Fibroblast of pulmonary artery (primary cell): ENCODE measurements around the gene IL31RA.

Source experiments
- DNase-seq: peaks from one replicate; pipeline ENCODE4 v3.0.0-alpha.2; 2010; ENCODE audit warnings: low read depth
- H3K4me3 ChIP-seq: replicated peaks from 2 replicates; pipeline ENCODE4 v1.5.1; 2011; ENCODE audit warnings: low read depth, mild to moderate bottlenecking, control low read depth, low read length, moderate library complexity
- TF ChIP-seq, protein P1 (sequence below): IDR thresholded peaks from 2 replicates; pipeline ENCODE4 v1.5.1; 2011; ENCODE audit warnings: mild to moderate bottlenecking, control low read depth, low read length, inconsistent platforms; ENCODE audit errors: missing control alignments

Gene IL31RA

DNA sequence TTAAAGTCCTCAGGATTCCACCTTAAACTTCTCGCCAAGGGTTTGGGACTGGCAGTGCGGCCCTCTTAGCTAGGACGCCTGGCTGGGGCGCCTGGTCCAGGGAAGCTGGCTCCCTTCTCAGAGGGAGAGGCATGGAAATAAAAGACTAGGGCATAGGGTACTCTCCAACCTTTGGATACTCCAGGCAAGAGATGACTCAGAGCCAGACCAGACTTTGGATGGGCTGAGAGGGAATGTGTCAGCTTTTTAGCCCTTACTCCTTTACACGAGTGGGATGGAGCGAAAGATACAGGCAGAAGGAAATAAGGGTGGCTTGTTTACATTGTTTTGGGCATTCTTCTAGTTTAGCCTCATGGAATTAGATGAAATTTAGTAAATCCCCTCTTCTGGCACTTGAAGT lies 48.2 kb downstream of the IL31RA start:
- DNase-seq, result peak; percentile 17
- no peak overlapping the region for H3K4me3 ChIP-seq
- TF ChIP-seq, protein P1, sequence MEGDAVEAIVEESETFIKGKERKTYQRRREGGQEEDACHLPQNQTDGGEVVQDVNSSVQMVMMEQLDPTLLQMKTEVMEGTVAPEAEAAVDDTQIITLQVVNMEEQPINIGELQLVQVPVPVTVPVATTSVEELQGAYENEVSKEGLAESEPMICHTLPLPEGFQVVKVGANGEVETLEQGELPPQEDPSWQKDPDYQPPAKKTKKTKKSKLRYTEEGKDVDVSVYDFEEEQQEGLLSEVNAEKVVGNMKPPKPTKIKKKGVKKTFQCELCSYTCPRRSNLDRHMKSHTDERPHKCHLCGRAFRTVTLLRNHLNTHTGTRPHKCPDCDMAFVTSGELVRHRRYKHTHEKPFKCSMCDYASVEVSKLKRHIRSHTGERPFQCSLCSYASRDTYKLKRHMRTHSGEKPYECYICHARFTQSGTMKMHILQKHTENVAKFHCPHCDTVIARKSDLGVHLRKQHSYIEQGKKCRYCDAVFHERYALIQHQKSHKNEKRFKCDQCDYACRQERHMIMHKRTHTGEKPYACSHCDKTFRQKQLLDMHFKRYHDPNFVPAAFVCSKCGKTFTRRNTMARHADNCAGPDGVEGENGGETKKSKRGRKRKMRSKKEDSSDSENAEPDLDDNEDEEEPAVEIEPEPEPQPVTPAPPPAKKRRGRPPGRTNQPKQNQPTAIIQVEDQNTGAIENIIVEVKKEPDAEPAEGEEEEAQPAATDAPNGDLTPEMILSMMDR, result no peak

DNA sequence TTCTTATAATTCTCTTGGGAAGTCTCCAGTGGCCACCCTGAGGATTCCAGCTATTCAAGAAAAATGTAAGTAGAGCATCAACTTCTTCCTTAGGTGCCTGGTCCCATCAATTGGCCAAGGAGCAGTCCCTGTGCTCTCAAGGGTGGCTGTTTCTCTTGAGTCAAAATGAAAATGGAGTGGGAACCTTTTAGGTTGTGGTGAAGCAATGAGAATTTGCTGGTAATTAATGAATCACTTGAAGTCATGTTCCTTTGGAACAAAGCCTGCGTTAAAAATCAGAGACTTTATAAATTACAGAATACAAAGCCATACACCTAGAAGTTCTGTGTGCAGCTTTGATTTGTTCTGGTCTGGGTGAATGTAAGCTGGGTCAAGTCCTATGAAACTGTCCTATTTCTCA lies 48.9 kb downstream of the IL31RA start:
- no peak for DNase-seq
- H3K4me3 ChIP-seq, result no peak overlapping the region
- TF ChIP-seq, protein P1, result no peak

DNA sequence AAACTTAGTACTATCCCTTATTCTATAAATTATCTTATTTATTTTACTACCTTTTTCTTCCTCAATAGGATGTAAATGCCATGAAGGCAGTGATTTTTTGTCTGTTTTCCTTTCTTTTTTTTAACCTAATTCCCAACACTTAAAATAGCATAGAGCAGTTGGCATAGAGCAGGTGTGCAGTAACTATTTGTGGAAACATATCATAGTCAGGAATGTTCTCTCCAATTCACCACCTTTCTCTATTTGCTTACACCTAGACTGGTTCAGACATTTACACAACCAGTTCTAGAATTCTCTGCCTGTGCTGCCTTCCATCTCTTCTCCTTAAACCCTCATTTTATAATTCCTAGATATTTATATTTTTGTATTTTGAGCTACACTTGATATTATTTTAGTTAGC lies 49.6 kb downstream of the IL31RA start:
- TF ChIP-seq, protein P1, result no peak
- H3K4me3 ChIP-seq, result no peak overlapping the region
- no peak for DNase-seq

DNA sequence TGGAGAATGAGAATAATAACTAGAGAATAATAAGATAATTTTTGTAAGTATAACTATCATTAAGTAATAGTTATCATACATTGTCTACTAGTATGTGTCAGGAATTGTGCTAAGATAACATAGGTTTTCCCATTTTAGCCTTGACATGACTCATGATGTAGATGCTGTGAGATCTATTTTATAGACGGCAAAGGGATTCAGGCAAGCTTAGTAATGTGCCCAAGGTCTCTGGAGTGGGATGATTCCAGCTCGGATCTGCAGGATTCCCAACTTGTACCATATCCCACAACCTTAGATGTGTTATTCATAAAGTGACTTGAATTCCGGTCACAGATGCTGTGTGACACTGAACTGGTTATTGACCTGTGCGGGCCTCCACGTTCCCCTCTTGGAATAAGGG lies 51.5 kb downstream of the IL31RA start:
- TF ChIP-seq, protein P1, result no peak
- peak; percentile 10 for DNase-seq
- H3K4me3 ChIP-seq, result no peak overlapping the region

DNA sequence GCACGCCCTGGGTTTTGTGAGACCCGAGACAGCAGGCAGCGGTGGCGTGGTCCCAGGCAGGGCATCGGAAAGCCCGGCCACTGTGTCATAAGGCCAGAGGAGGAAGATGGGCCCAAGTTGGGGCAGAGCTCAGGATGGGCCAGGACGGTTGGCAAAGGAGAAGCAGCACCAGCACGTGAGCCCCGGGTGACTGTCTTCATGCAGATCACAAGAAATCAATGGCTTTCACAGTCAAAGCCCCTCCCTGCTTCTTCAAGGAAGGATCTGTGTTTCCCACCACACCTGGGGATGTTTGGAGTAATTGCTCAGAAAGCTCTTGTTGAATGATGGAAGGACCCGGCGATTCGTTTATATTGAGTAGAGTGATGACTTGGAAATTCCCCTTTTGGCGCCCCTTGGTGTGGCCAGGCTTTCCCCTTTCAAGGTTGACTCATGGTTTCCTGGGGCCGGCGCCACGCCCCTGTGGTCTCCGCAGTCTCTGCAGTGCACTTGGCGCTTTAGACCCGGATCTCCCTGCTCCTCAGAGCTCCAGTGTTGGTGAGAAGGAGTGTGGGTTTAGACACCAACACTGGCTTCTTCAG lies 52.1 kb downstream of the IL31RA start:
- TF ChIP-seq, protein P1, result no peak
- no peak overlapping the region for H3K4me3 ChIP-seq
- peak; percentile 24 for DNase-seq

DNA sequence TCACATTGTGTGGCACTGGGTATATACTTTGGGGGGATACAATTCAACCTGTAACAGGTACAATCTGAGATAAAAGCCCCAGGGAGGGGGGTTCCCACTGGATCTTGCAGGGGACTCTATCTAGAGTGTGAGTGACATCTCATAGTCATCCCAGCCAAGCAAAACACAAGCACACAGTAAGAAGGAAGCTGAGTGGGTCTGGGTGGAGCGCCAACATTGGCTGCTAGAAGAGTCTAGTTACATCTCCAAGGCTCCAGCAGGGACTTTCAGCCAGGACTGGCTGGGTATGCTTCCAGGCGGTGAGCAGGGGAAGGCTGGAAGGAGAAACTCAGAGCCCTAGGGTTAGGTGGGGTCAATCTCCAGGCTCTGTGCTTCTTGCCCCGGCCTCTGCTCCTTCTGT lies 53.0 kb downstream of the IL31RA start:
- DNase-seq, result peak; percentile 42
- no peak overlapping the region for H3K4me3 ChIP-seq
- TF ChIP-seq, protein P1, result no peak

DNA sequence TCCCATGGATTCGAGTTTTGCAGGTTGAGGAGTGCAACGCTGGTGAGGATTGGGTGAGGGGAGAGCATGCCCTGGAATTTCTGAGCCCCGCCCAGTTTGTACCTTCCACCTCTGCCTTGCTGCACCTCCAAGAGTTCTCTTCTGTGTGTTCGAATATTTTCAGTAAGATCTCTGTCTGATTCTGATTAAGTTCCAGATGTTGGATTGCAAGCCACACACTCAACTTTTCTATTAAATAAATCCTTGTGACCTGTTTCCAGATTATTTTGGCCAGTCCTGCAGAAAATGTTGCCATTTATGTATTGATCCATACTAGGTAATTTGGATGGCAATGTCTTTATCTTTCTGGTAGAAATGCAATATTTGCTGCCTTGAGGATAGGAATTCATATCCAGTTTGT lies 54.1 kb downstream of the IL31RA start:
- TF ChIP-seq, protein P1, result no peak
- DNase-seq, result no peak
- no peak overlapping the region for H3K4me3 ChIP-seq
